ENCODE data around the gene RGS7BP.

The RGS7BP gene

DNA sequence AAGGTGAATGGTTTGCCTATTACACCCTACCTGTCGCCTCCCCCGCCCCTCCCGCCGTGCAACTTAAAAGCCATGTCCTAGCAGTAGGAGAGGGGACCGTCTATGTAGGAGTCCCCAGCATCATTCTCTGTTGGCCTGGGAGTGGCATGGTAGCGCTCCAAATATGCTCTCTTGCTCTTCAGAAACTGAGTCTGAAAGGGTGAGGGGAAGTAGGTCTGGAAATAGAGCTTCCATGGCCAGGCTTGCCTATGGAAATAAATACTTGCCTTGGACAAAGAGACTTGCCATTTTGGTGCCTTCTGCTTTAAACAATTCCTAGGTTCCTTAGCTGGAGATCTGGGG, 1.4 kb downstream of the RGS7BP start:
- no peak for TF ChIP-seq RAD21 (IDR thresholded peaks at IDR 0.05; ENCODE audit: low read depth)
- TF ChIP-seq FOXM1 (IDR thresholded peaks at IDR 0.05; ENCODE audit: borderline replicate concordance, low read depth) = no peak
- no peak for TF ChIP-seq NFIC (IDR thresholded peaks at IDR 0.05)
- no peak for TF ChIP-seq CREB1 (IDR thresholded peaks at IDR 0.05; ENCODE audit: low read depth)
- no peak for TF ChIP-seq CEBPB (IDR thresholded peaks at IDR 0.05)
- no peak for TF ChIP-seq YY1 (IDR thresholded peaks at IDR 0.05; ENCODE audit: low read depth)
- TF ChIP-seq EP300 (IDR thresholded peaks at IDR 0.05; ENCODE audit: borderline replicate concordance) = no peak
- TF ChIP-seq, protein P1, sequence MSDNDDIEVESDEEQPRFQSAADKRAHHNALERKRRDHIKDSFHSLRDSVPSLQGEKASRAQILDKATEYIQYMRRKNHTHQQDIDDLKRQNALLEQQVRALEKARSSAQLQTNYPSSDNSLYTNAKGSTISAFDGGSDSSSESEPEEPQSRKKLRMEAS (IDR thresholded peaks at IDR 0.05) = no peak
- TF ChIP-seq TEAD4 (IDR thresholded peaks at IDR 0.05) = no peak
- TF ChIP-seq EGR1 (IDR thresholded peaks at IDR 0.05) = no peak
- no peak for TF ChIP-seq TAF1 (IDR thresholded peaks at IDR 0.05; ENCODE audit: low read depth)
- TF ChIP-seq ZBTB7A (IDR thresholded peaks at IDR 0.05; ENCODE audit: low read depth) = no peak
- TF ChIP-seq, protein P2, sequence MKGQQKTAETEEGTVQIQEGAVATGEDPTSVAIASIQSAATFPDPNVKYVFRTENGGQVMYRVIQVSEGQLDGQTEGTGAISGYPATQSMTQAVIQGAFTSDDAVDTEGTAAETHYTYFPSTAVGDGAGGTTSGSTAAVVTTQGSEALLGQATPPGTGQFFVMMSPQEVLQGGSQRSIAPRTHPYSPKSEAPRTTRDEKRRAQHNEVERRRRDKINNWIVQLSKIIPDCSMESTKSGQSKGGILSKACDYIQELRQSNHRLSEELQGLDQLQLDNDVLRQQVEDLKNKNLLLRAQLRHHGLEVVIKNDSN (IDR thresholded peaks at IDR 0.05) = no peak
- TF ChIP-seq, protein P3, sequence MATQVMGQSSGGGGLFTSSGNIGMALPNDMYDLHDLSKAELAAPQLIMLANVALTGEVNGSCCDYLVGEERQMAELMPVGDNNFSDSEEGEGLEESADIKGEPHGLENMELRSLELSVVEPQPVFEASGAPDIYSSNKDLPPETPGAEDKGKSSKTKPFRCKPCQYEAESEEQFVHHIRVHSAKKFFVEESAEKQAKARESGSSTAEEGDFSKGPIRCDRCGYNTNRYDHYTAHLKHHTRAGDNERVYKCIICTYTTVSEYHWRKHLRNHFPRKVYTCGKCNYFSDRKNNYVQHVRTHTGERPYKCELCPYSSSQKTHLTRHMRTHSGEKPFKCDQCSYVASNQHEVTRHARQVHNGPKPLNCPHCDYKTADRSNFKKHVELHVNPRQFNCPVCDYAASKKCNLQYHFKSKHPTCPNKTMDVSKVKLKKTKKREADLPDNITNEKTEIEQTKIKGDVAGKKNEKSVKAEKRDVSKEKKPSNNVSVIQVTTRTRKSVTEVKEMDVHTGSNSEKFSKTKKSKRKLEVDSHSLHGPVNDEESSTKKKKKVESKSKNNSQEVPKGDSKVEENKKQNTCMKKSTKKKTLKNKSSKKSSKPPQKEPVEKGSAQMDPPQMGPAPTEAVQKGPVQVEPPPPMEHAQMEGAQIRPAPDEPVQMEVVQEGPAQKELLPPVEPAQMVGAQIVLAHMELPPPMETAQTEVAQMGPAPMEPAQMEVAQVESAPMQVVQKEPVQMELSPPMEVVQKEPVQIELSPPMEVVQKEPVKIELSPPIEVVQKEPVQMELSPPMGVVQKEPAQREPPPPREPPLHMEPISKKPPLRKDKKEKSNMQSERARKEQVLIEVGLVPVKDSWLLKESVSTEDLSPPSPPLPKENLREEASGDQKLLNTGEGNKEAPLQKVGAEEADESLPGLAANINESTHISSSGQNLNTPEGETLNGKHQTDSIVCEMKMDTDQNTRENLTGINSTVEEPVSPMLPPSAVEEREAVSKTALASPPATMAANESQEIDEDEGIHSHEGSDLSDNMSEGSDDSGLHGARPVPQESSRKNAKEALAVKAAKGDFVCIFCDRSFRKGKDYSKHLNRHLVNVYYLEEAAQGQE (IDR thresholded peaks at IDR 0.05; ENCODE audit: low read depth) = no peak
- no peak for TF ChIP-seq TCF12 (IDR thresholded peaks at IDR 0.05; ENCODE audit: low read depth)

DNA sequence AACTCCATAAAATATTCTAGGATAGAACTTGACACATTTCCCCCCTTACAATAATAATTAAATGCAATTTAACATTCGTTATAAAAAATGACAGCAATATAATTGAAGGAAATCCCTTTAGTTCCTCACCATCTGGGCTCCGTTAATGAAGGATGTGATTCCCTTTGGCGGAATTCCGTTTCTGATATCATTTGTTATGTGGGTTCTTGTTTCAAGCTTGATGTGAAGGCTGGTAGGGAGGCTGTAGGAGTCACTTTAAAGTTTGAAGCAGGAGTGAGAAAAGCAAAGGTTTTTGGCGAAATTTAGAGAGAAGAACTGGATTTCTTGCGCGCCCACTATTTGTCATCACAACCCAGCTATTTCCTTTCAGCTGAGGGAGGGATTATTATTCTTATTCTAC, 4.0 kb downstream of the RGS7BP start:
- TF ChIP-seq NFIC (IDR thresholded peaks at IDR 0.05) = no peak
- TF ChIP-seq, protein P2 (IDR thresholded peaks at IDR 0.05) = no peak
- TF ChIP-seq, protein P3 (IDR thresholded peaks at IDR 0.05; ENCODE audit: low read depth) = no peak
- no peak for TF ChIP-seq TAF1 (IDR thresholded peaks at IDR 0.05; ENCODE audit: low read depth)
- TF ChIP-seq EGR1 (IDR thresholded peaks at IDR 0.05) = no peak
- no peak for TF ChIP-seq TEAD4 (IDR thresholded peaks at IDR 0.05)
- TF ChIP-seq EP300 (IDR thresholded peaks at IDR 0.05; ENCODE audit: borderline replicate concordance) = no peak
- TF ChIP-seq TCF12 (IDR thresholded peaks at IDR 0.05; ENCODE audit: low read depth) = no peak

DNA sequence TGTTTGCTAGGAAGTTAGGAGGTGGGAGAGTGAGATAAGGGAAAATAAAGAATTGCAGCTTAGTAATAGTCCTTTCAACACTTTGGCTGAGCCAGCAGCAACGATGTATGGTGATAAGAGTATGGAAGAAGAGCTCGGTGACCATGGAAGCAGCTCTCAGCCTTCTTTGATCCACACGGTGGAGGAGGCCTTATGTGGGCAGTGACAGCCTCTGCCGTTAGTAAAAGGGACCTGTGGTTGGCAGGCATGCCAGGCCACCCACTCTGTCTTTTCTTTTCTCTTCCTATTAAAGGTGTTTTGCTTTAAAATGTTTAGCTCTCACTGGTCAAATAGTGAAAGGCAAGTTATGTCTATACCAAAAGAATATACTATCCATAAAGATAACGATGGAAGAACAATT, 7.7 kb downstream of the RGS7BP start:
- no peak for TF ChIP-seq EP300 (IDR thresholded peaks at IDR 0.05; ENCODE audit: borderline replicate concordance)
- no peak for TF ChIP-seq TAF1 (IDR thresholded peaks at IDR 0.05; ENCODE audit: low read depth)
- TF ChIP-seq TCF12 (IDR thresholded peaks at IDR 0.05; ENCODE audit: low read depth) = no peak
- TF ChIP-seq CREB1 (IDR thresholded peaks at IDR 0.05; ENCODE audit: low read depth) = no peak
- TF ChIP-seq, protein P2 (IDR thresholded peaks at IDR 0.05) = no peak

DNA sequence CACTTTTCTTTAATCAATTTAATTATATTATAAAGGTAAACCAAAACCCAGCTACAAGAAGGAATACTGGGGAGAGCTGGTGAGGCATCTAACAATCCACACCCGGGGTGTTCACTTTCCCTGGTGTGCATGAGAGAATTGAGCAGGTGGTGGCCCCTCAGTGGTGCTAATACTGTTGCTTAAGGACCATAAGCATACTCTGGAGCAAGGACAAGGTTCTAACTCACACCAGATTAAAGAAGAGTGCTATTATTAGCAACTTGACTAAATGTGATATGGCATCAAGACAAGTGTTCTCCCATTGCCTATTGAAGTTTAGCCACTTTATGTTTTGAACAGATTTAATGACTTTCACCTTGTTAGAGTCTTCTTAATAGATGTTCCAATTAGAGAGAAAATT, 8.8 kb downstream of the RGS7BP start:
- TF ChIP-seq CREB1 (IDR thresholded peaks at IDR 0.05; ENCODE audit: low read depth) (no peak), FOXM1 (IDR thresholded peaks at IDR 0.05; ENCODE audit: borderline replicate concordance, low read depth) (no peak), NFIC (IDR thresholded peaks at IDR 0.05) (no peak), TEAD4 (IDR thresholded peaks at IDR 0.05) (no peak), TAF1 (IDR thresholded peaks at IDR 0.05; ENCODE audit: low read depth) (no peak), YY1 (IDR thresholded peaks at IDR 0.05; ENCODE audit: low read depth) (no peak), CEBPB (IDR thresholded peaks at IDR 0.05) (no peak), ZBTB7A (IDR thresholded peaks at IDR 0.05; ENCODE audit: low read depth) (no peak), RAD21 (IDR thresholded peaks at IDR 0.05; ENCODE audit: low read depth) (no peak), TCF12 (IDR thresholded peaks at IDR 0.05; ENCODE audit: low read depth) (no peak), EGR1 (IDR thresholded peaks at IDR 0.05) (no peak), EP300 (IDR thresholded peaks at IDR 0.05; ENCODE audit: borderline replicate concordance) (no peak)
- TF ChIP-seq, protein P1 (IDR thresholded peaks at IDR 0.05) = no peak
- TF ChIP-seq, protein P2 (IDR thresholded peaks at IDR 0.05) = no peak
- TF ChIP-seq, protein P3 (IDR thresholded peaks at IDR 0.05; ENCODE audit: low read depth) = no peak

Measured in Ishikawa (cell line).